GM12891 (cell line): ENCODE data around the gene MBD3L4.
"Not testable (repeated sequence)": the region's sequence is repeated elsewhere in the genome, so short reads cannot be mapped to it uniquely, and the experiment has no call there.

Experiments
- POLR2A ChIP-seq: IDR thresholded peaks from 2 replicates; pipeline ENCODE4 v1.6.1; 2011; ENCODE audit warnings: low read depth, low read length, control low read depth
- POLR2AphosphoS5 ChIP-seq: IDR thresholded peaks from 2 replicates; pipeline ENCODE4 v1.6.1; 2011; ENCODE audit warnings: low read depth, low read length, control low read depth
- SPI1 ChIP-seq: IDR thresholded peaks from 2 replicates; pipeline ENCODE4 v1.6.1; 2011; ENCODE audit warnings: low read depth, low read length, control low read depth
- TAF1 ChIP-seq: IDR thresholded peaks from 2 replicates; pipeline ENCODE4 v1.6.1; 2011; ENCODE audit warnings: low read depth, low read length, control low read depth

- not testable (repeated sequence) for TF ChIP-seq POLR2A, POLR2AphosphoS5, TAF1, SPI1
Measured at GRCh38 chr19:7049021-7049420, 9.0 kb upstream of the MBD3L4 start, which contains the start of gene MBD3L2.
